Panc1 (cell line): Measurements from ENCODE around the gene APLP2. TPM values are rescaled to one million over a fixed set of nuclear protein-coding genes. Genes with fewer than 3 reads are reported as not detected.

Experiments used
- ATAC-seq: fragments of 200-7000 bp; cut with Tn5 transposase; 2 replicates; pipeline ENCODE4 v1.9.1; 2020; ENCODE audit warnings: mild to moderate bottlenecking, moderate library complexity
- BruUV-seq: library from RNA; stranded (reverse); fragments of 400-500 nt; replicated peaks from 2 replicates; lab custom pipeline; 2021; lab: Mats Ljungman, UMichigan
- CTCF ChIA-PET: fragments of 300-600 bp; sonication (Branson Sonifier 250); formaldehyde crosslinking; loops from one replicate; lab custom pipeline; 2022; ENCODE audit warnings: antibody characterized with exemption; lab: Charles Lee
- POLR2A ChIA-PET: fragments of 300-600 bp; sonication (Branson Sonifier 250); formaldehyde crosslinking; loops from one replicate; lab custom pipeline; 2022; ENCODE audit warnings: antibody characterized with exemption; lab: Charles Lee
- DNase-seq: peaks from one replicate; pipeline ENCODE4 v3.0.0-alpha.2; 2010; ENCODE audit warnings: low read depth, low spot score
- H3K27ac ChIP-seq: 2 replicates; pipeline ENCODE4 v1.5.1; 2011; ENCODE audit warnings: mild to moderate bottlenecking, low read length, inconsistent platforms
- H3K27me3 ChIP-seq: fragments of 200-500 bp; sonication (Bioruptor generic); 2 replicates; pipeline ENCODE4 v1.6.0; 2014; ENCODE audit warnings: low read length, inconsistent platforms; ENCODE audit not compliant: control insufficient read depth, insufficient read depth
- H3K36me3 ChIP-seq: fragments of 200-500 bp; sonication (Bioruptor generic); 2 replicates; pipeline ENCODE4 v1.5.1; 2014; ENCODE audit warnings: inconsistent platforms, mild to moderate bottlenecking, low read length, moderate library complexity; ENCODE audit not compliant: control insufficient read depth, insufficient read depth
- H3K4me1 ChIP-seq: 2 replicates; pipeline ENCODE4 v1.5.1; 2011; ENCODE audit warnings: inconsistent platforms, mild to moderate bottlenecking, low read length, moderate library complexity; ENCODE audit not compliant: control insufficient read depth, insufficient read depth
- H3K4me3 ChIP-seq, 2 experiments: 2 replicates each; pipeline ENCODE4 v1.5.1; 2011 to 2012; ENCODE audit warnings: low read depth in 2 of 2, low read length in 2 of 2, mild to moderate bottlenecking in 2 of 2, inconsistent platforms in 1 of 2, moderate library complexity in 1 of 2
- H3K9me3 ChIP-seq: fragments of 200-500 bp; sonication (Bioruptor generic); 2 replicates; pipeline ENCODE4 v1.5.1; 2014; ENCODE audit warnings: low read depth, mild to moderate bottlenecking, inconsistent platforms, low read length, moderate library complexity; ENCODE audit not compliant: control insufficient read depth, insufficient read depth
- CTCF ChIP-seq: fragments of 450-650 bp; IDR thresholded peaks from 2 replicates; pipeline ENCODE4 v1.5.1; 2017; ENCODE audit warnings: mild to moderate bottlenecking
- POLR2AphosphoS5 ChIP-seq: IDR thresholded peaks from 2 replicates; pipeline ENCODE4 v1.6.1; 2012; ENCODE audit warnings: mild to moderate bottlenecking, low read depth, low read length, moderate library complexity
- REST ChIP-seq, 2 experiments: IDR thresholded peaks; 2 replicates each; pipeline ENCODE4 v1.6.1; 2011 to 2012; ENCODE audit warnings: low read depth in 2 of 2, control low read depth in 1 of 2, low read length in 1 of 2, mild to moderate bottlenecking in 1 of 2, moderate library complexity in 1 of 2; ENCODE audit not compliant: insufficient read depth in 1 of 2
- SIN3A ChIP-seq: IDR thresholded peaks from 2 replicates; pipeline ENCODE4 v1.6.1; 2012; ENCODE audit warnings: low read depth, mild to moderate bottlenecking, low read length, moderate library complexity, borderline replicate concordance; ENCODE audit not compliant: insufficient read depth
- TCF7L2 ChIP-seq: IDR thresholded peaks from 2 replicates; pipeline ENCODE4 v1.6.1; 2011; ENCODE audit warnings: mild to moderate bottlenecking, low read depth, low read length, inconsistent platforms
- in situ Hi-C: cut with HindIII; loops from 2 replicates; pipeline ENCODE4 v1.10.0; 2016; ENCODE audit warnings: low sequenced_read_pairs, low pct_unique_long_range_greater_than_20kb
- intact Hi-C: fragments of 100-400 bp; cut with micrococcal nuclease; formaldehyde crosslinking; loops from one replicate; pipeline ENCODE4 v1.10.0; 2022; ENCODE audit not compliant: unreplicated experiment
- total RNA-seq: library from RNA; stranded (reverse); gene quantifications from one replicate; pipeline ENCODE4 v1.2.1, GENCODE V29; 2021; ENCODE audit not compliant: unreplicated experiment

The APLP2 gene
- total RNA-seq, 1 experiment from 2014 or later, result 589 TPM

- BruUV-seq, result no TSS peak
- no peak for TF ChIP-seq TCF7L2
- no peak for TF ChIP-seq CTCF
- TF ChIP-seq POLR2AphosphoS5, result no peak
- no peak for TF ChIP-seq SIN3A
- no peak for TF ChIP-seq REST (IDR thresholded peaks at IDR 0.05; ENCODE audit: insufficient read depth in 1 of 2, low read depth in 2 of 2, low read length in 1 of 2)
- Histone ChIP-seq H3K4me3 (no peak overlapping the region), H3K9me3 (no peaks in the 10 kb centered on the region), H3K4me1 (peaks cover 66% of the 10 kb centered on the region), H3K36me3 (no peaks in the 10 kb centered on the region), H3K27ac (no peak overlapping the region), H3K27me3 (no peaks in the 10 kb centered on the region)
- ChIA-PET POLR2A (no interaction called here), CTCF (no interaction called here)
- DNase-seq (no peak), ATAC-seq (no peak)
- intact Hi-C loops (no loop called here), in situ Hi-C loops (no loop called here)
Measured at GRCh38 chr11:130097285-130097684, 27.6 kb downstream of the APLP2 start.

- CTCF ChIA-PET, result no interaction called here
- in situ Hi-C loops (no loop called here), intact Hi-C loops (no loop called here)
Measured at GRCh38 chr11:130099356-130099755, 29.7 kb downstream of the APLP2 start.

More at GRCh38 chr11:130099356-130099755, 29.7 kb downstream of the APLP2 start:
- H3K27ac ChIP-seq, result no peak overlapping the region
- no peak for ATAC-seq
- BruUV-seq, result no TSS peak
- H3K9me3 ChIP-seq, result no peaks in the 10 kb centered on the region
- POLR2A ChIA-PET, result no interaction called here
- H3K27me3 ChIP-seq, result no peaks in the 10 kb centered on the region
- H3K36me3 ChIP-seq, result no peaks in the 10 kb centered on the region
- no peak overlapping the region for H3K4me3 ChIP-seq
- peaks cover 78% of the 10 kb centered on the region for H3K4me1 ChIP-seq
- DNase-seq, result no peak
- TF ChIP-seq TCF7L2 (no peak), SIN3A (no peak), CTCF (no peak), REST (IDR thresholded peaks at IDR 0.05; ENCODE audit: insufficient read depth in 1 of 2, low read depth in 2 of 2, low read length in 1 of 2) (no peak), POLR2AphosphoS5 (no peak)
